Measurements from ENCODE around the gene ATP13A3.

GRCh38 chr3:194472290-194472920, 14.4 kb downstream of the ATP13A3 start:
- TF ChIP-seq RAD21 (IDR thresholded peaks at IDR 0.05; ENCODE audit: low read length), result peak; percentile 92
- TF ChIP-seq CTCF (conservative IDR thresholded peaks at IDR 0.05; ENCODE audit: low read depth, low read length), result peak; percentile 97
- TF ChIP-seq RCOR1 (IDR thresholded peaks at IDR 0.05; ENCODE audit: insufficient replicate concordance, low read length), result no peak
- TF ChIP-seq POLR2A (IDR thresholded peaks at IDR 0.05; ENCODE audit: low read depth, low read length), result 0 out of 2 replicates have a peak, but pooled peaks have one; percentile 34
- no peak for TF ChIP-seq CEBPB (IDR thresholded peaks at IDR 0.05; ENCODE audit: low read depth, low read length)
- TF ChIP-seq FOS (IDR thresholded peaks at IDR 0.05; ENCODE audit: low read depth, low read length), result no peak
- TF ChIP-seq SMC3 (IDR thresholded peaks at IDR 0.05; ENCODE audit: low read depth, low read length), result peak; percentile 83
- no peak for TF ChIP-seq RFX5 (IDR thresholded peaks at IDR 0.05; ENCODE audit: low read depth, low read length)
- no peak for TF ChIP-seq ELK1 (IDR thresholded peaks at IDR 0.05; ENCODE audit: borderline replicate concordance, low read depth, low read length)
- TF ChIP-seq NFE2L2 (IDR thresholded peaks at IDR 0.05; ENCODE audit: low read depth, low read length), result no peak

Measured in IMR-90 (cell line).